ENCODE measurements around the gene HTT. TPM values are rescaled to one million over a fixed set of nuclear protein-coding genes. Genes with fewer than 3 reads are reported as not detected.
"Not testable (repeated sequence)": the region's sequence is repeated elsewhere in the genome, so short reads cannot be mapped to it uniquely, and the experiment has no call there.

HTT gene
- total RNA-seq, 1 donor from 2014 or later = 65.2 TPM

- not testable (repeated sequence) for DNase-seq (ENCODE audit: low read depth); H3K27ac ChIP-seq (ENCODE audit: low read depth, low read length); H3K9me3 ChIP-seq (ENCODE audit: insufficient read depth, low read depth, low read length); H3K4me3 ChIP-seq (ENCODE audit: insufficient read depth, low read depth, low read length); H3K4me2 ChIP-seq (ENCODE audit: low read length); H3K27ac Mint-ChIP-seq (ENCODE audit: unreplicated experiment); H3K9ac ChIP-seq (ENCODE audit: low read length); FAIRE-seq; H3K36me3 ChIP-seq (ENCODE audit: insufficient read depth, low read length); H2AFZ ChIP-seq (ENCODE audit: low read depth, low read length); H3K4me3 Mint-ChIP-seq (ENCODE audit: unreplicated experiment); H3K4me1 ChIP-seq (ENCODE audit: insufficient read depth, low read length); H3K27me3 ChIP-seq (ENCODE audit: insufficient read depth, low read length); H3K27me3 Mint-ChIP-seq (ENCODE audit: low read depth, unreplicated experiment)
- Mint-ChIP-seq H3K4me1 (ENCODE audit: low read depth, unreplicated experiment) (peaks cover 14% of the 10 kb centered on the region), H3K36me3 (ENCODE audit: low read depth, unreplicated experiment) (peaks cover 49% of the 10 kb centered on the region), H3K9me3 (ENCODE audit: unreplicated experiment) (peaks cover 30% of the 10 kb centered on the region)
- H3K79me2 ChIP-seq (ENCODE audit: insufficient read depth, low read length) = peaks cover 20% of the 10 kb centered on the region
- peaks cover 32% of the 10 kb centered on the region for H4K20me1 ChIP-seq (ENCODE audit: insufficient read depth, low read length)
Observed at GRCh38 chr4:3166434-3166833, 92.0 kb downstream of the HTT start.

- H3K36me3 Mint-ChIP-seq (ENCODE audit: low read depth, unreplicated experiment) = peaks cover 45% of the 10 kb centered on the region
- Histone ChIP-seq H2AFZ (ENCODE audit: low read depth, low read length) (no peak overlapping the region), H3K27me3 (ENCODE audit: insufficient read depth, low read length) (no peaks in the 10 kb centered on the region), H3K9ac (ENCODE audit: low read length) (no peak overlapping the region), H3K9me3 (ENCODE audit: insufficient read depth, low read depth, low read length) (no peaks in the 10 kb centered on the region), H3K79me2 (ENCODE audit: insufficient read depth, low read length) (peaks cover 16% of the 10 kb centered on the region), H3K4me3 (ENCODE audit: insufficient read depth, low read depth, low read length) (no peak overlapping the region), H3K36me3 (ENCODE audit: insufficient read depth, low read length) (peaks cover 12% of the 10 kb centered on the region), H4K20me1 (ENCODE audit: insufficient read depth, low read length) (peaks cover 32% of the 10 kb centered on the region), H3K27ac (ENCODE audit: low read depth, low read length) (no peak overlapping the region), H3K4me2 (ENCODE audit: low read length) (no peak overlapping the region), H3K4me1 (ENCODE audit: insufficient read depth, low read length) (peaks cover 5% of the 10 kb centered on the region)
- FAIRE-seq (no peak), DNase-seq (ENCODE audit: low read depth) (peak; percentile 45)
- H3K4me3 Mint-ChIP-seq (ENCODE audit: unreplicated experiment) = no peak overlapping the region
- no peaks in the 10 kb centered on the region for H3K27me3 Mint-ChIP-seq (ENCODE audit: low read depth, unreplicated experiment)
- peak overlapping the region; percentile 71 for H3K27ac Mint-ChIP-seq (ENCODE audit: unreplicated experiment)
- TF ChIP-seq EZH2 (IDR thresholded peaks at IDR 0.05; ENCODE audit: insufficient read depth, low read length) (no peak), CTCF (IDR thresholded peaks at IDR 0.05; ENCODE audit: insufficient read depth, low read depth, low read length) (no peak)
- H3K4me1 Mint-ChIP-seq (ENCODE audit: low read depth, unreplicated experiment) = peaks cover 14% of the 10 kb centered on the region
- peaks cover 15% of the 10 kb centered on the region for H3K9me3 Mint-ChIP-seq (ENCODE audit: unreplicated experiment)
Observed at GRCh38 chr4:3168029-3168428, 93.5 kb downstream of the HTT start.

DNA sequence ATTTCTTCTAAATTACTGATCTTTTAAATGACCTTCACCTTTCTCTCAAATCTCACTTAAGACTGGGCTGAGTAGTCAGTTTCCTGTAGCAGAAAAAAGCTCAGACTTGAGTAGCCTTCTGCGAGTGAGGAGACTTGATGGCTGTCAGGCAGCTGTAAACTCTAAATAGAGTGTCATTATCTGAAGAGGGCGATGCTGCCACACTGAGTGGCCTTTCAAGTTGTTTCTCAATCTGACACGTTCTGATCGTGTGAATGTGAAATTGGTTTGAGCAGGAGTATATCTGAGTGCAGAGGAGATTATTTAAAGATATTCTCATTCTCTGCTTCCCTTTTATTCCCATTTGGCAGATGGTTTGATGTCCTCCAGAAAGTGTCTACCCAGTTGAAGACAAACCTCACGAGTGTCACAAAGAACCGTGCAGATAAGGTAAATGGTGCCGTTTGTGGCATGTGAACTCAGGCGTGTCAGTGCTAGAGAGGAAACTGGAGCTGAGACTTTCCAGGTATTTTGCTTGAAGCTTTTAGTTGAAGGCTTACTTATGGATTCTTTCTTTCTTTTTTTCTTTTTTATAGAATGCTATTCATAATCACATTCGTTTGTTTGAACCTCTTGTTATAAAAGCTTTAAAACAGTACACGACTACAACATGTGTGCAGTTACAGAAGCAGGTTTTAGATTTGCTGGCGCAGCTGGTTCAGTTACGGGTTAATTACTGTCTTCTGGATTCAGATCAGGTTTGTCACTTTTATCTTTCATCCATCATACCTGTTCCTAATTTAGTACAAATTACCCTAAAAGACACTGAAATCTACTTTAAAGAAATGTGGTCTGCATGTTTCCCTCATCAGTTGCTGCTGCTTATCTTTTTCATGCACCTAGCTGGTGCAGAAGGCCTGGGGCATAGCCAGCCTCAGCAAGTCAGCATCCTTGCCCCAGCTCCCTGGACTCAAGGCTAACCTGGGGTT lies 100.2 kb downstream of the HTT start:
- peaks cover 26% of the 10 kb centered on the region for H4K20me1 ChIP-seq (ENCODE audit: insufficient read depth, low read length)
- Mint-ChIP-seq H3K9me3 (ENCODE audit: unreplicated experiment) (no peaks in the 10 kb centered on the region), H3K27me3 (ENCODE audit: low read depth, unreplicated experiment) (no peaks in the 10 kb centered on the region), H3K36me3 (ENCODE audit: low read depth, unreplicated experiment) (peaks cover 40% of the 10 kb centered on the region), H3K27ac (ENCODE audit: unreplicated experiment) (no peak overlapping the region), H3K4me1 (ENCODE audit: low read depth, unreplicated experiment) (peaks cover 4% of the 10 kb centered on the region), H3K4me3 (ENCODE audit: unreplicated experiment) (no peak overlapping the region)
- H2AFZ ChIP-seq (ENCODE audit: low read depth, low read length) = no peak overlapping the region
- no peak for TF ChIP-seq EZH2 (IDR thresholded peaks at IDR 0.05; ENCODE audit: insufficient read depth, low read length)
- no peak for TF ChIP-seq CTCF (IDR thresholded peaks at IDR 0.05; ENCODE audit: insufficient read depth, low read depth, low read length)
- H3K27me3 ChIP-seq (ENCODE audit: insufficient read depth, low read length) = no peaks in the 10 kb centered on the region
- no peak overlapping the region for H3K4me2 ChIP-seq (ENCODE audit: low read length)
- H3K27ac ChIP-seq (ENCODE audit: low read depth, low read length) = no peak overlapping the region
- FAIRE-seq = no peak
- no peak overlapping the region for H3K9ac ChIP-seq (ENCODE audit: low read length)
- DNase-seq (ENCODE audit: low read depth) = no peak
- H3K79me2 ChIP-seq (ENCODE audit: insufficient read depth, low read length) = peaks cover 11% of the 10 kb centered on the region
- H3K4me1 ChIP-seq (ENCODE audit: insufficient read depth, low read length) = no peaks in the 10 kb centered on the region
- H3K4me3 ChIP-seq (ENCODE audit: insufficient read depth, low read depth, low read length) = no peak overlapping the region
- H3K36me3 ChIP-seq (ENCODE audit: insufficient read depth, low read length) = peaks cover 49% of the 10 kb centered on the region
- H3K9me3 ChIP-seq (ENCODE audit: insufficient read depth, low read depth, low read length) = no peaks in the 10 kb centered on the region

Measured in astrocyte (in vitro differentiated cells and primary cell).